Natural killer cell (primary cell): ENCODE data around the gene PEAK1. TPM values are rescaled to one million over a fixed set of nuclear protein-coding genes. Genes with fewer than 3 reads are reported as not detected.

ENCODE experiments used
- ATAC-seq, 3 donors: fragments of 150-1000 bp in 2 of 3; fragments of 200-7000 bp in 1 of 3; cut with Tn5 transposase; 1 replicate in 1 of 3; 2 replicates in 2 of 3; pipeline ENCODE4 v1.10.0; 2021; ENCODE audit warnings: mild to moderate bottlenecking in 2 of 3, moderate library complexity in 2 of 3
- DNase-seq, 2 donors: peaks; one replicate each; pipeline versions ENCODE4 v3.0.0 to v3.0.0-alpha.2; 2013 to 2021; ENCODE audit warnings: mixed read lengths in 1 of 2
- H3K27ac ChIP-seq: one replicate; pipeline ENCODE4 v1.5.1; 2013; ENCODE audit warnings: mild to moderate bottlenecking, low read length
- H3K27me3 ChIP-seq: one replicate; pipeline ENCODE4 v1.6.1; 2013; ENCODE audit warnings: low read length; ENCODE audit not compliant: control insufficient read depth, insufficient read depth
- H3K36me3 ChIP-seq: one replicate; pipeline ENCODE4 v1.6.1; 2013; ENCODE audit warnings: low read length; ENCODE audit not compliant: control insufficient read depth, insufficient read depth
- H3K4me1 ChIP-seq: one replicate; pipeline ENCODE4 v1.6.1; 2013; ENCODE audit warnings: low read length; ENCODE audit not compliant: control insufficient read depth, insufficient read depth
- H3K4me3 ChIP-seq: one replicate; pipeline ENCODE4 v1.5.1; 2013; ENCODE audit warnings: low read length
- H3K9me3 ChIP-seq: one replicate; pipeline ENCODE4 v1.6.1; 2013; ENCODE audit warnings: low read length; ENCODE audit not compliant: control insufficient read depth, insufficient read depth
- H3K27ac Mint-ChIP-seq, 2 donors: one replicate each; pipeline ENCODE4 v1.8.0; 2022; ENCODE audit warnings: mild to moderate bottlenecking in 2 of 2, mixed read lengths in 2 of 2, moderate library complexity in 1 of 2
- H3K27me3 Mint-ChIP-seq, 2 donors: one replicate each; pipeline ENCODE4 v1.8.0; 2022; ENCODE audit warnings: low read depth in 2 of 2, mixed read lengths in 2 of 2
- H3K36me3 Mint-ChIP-seq: one replicate; pipeline ENCODE4 v1.8.0; 2022; ENCODE audit warnings: mixed read lengths
- H3K4me1 Mint-ChIP-seq, 2 donors: one replicate each; pipeline ENCODE4 v1.8.0; 2022; ENCODE audit warnings: mixed read lengths in 2 of 2
- H3K4me3 Mint-ChIP-seq: one replicate; pipeline ENCODE4 v1.8.0; 2022; ENCODE audit warnings: mild to moderate bottlenecking, moderate library complexity, mixed read lengths
- H3K9me3 Mint-ChIP-seq, 2 donors: one replicate each; pipeline ENCODE4 v1.8.0; 2022; ENCODE audit warnings: mixed read lengths in 2 of 2
- CTCF ChIP-seq: fragments of 200-600 bp; IDR thresholded peaks from one replicate; pipeline ENCODE4 v1.8.0; 2022; ENCODE audit warnings: antibody characterized with exemption
- WGBS: methylation state at CpG from one replicate; pipeline ENCODE4 v1.1.7; 2013; ENCODE audit warnings: missing lambda C conversion rate; ENCODE audit not compliant: insufficient coverage; 5-methylcytosine and 5-hydroxymethylcytosine counted together
- intact Hi-C: fragments of 100-400 bp; cut with micrococcal nuclease; formaldehyde crosslinking; loops from one replicate; pipeline ENCODE4 v1.14.2; 2022
- total RNA-seq, 4 donors: library from RNA; stranded (reverse); fragments of 120-200 nt in 1 of 4; gene quantifications; one replicate each; pipeline versions ENCODE4 v1.2.3 to v1.2.4, GENCODE V29; 2013 to 2022

Gene PEAK1
- total RNA-seq, 3 donors from 2014 or later (not counting 1 experiment from before 2014, with no cell fraction given) = 59.3 to 73.9 (median 69.1) TPM

- H3K4me3 Mint-ChIP-seq = peak overlapping the region; percentile 98
- H3K27ac ChIP-seq = no peak overlapping the region
- no peak for ATAC-seq
- intact Hi-C loops = no loop called here
- no peak overlapping the region for H3K27ac Mint-ChIP-seq
- no peak for TF ChIP-seq CTCF
- H3K27me3 ChIP-seq = no peaks in the 10 kb centered on the region
- H3K4me1 Mint-ChIP-seq = peaks cover 26 to 38% of the 10 kb centered on the region in 2 donors
- no peak for DNase-seq
- 93% methylated on average over 3 of the region's 3 CpGs for WGBS
- no peaks in the 10 kb centered on the region for H3K36me3 ChIP-seq
- H3K27me3 Mint-ChIP-seq = no peaks in the 10 kb centered on the region
- H3K36me3 Mint-ChIP-seq = no peaks in the 10 kb centered on the region
- H3K9me3 ChIP-seq = no peaks in the 10 kb centered on the region
- no peaks in the 10 kb centered on the region for H3K9me3 Mint-ChIP-seq
- H3K4me1 ChIP-seq = peaks cover 15% of the 10 kb centered on the region
- no peak overlapping the region for H3K4me3 ChIP-seq
Observed at GRCh38 chr15:77417602-77418001, 2.3 kb downstream of the PEAK1 start.

GRCh38 chr15:77416954-77417353 is 3.0 kb downstream of the PEAK1 start:
- intact Hi-C loops = no loop called here
- H3K27ac ChIP-seq = no peak overlapping the region
- WGBS = 100% methylated on average over 1 of the region's 1 CpG
- no peaks in the 10 kb centered on the region for H3K36me3 ChIP-seq
- no peaks in the 10 kb centered on the region for H3K9me3 ChIP-seq
- peaks cover 11% of the 10 kb centered on the region for H3K4me1 ChIP-seq
- H3K27me3 ChIP-seq = no peaks in the 10 kb centered on the region
- Mint-ChIP-seq H3K4me1 (peaks cover 29 to 41% of the 10 kb centered on the region in 2 donors), H3K27me3 (no peaks in the 10 kb centered on the region), H3K27ac (no peak overlapping the region), H3K4me3 (no peak overlapping the region), H3K9me3 (no peaks in the 10 kb centered on the region), H3K36me3 (no peaks in the 10 kb centered on the region)
- no peak overlapping the region for H3K4me3 ChIP-seq
- DNase-seq (no peak), ATAC-seq (no peak)
- TF ChIP-seq CTCF = no peak

DNA sequence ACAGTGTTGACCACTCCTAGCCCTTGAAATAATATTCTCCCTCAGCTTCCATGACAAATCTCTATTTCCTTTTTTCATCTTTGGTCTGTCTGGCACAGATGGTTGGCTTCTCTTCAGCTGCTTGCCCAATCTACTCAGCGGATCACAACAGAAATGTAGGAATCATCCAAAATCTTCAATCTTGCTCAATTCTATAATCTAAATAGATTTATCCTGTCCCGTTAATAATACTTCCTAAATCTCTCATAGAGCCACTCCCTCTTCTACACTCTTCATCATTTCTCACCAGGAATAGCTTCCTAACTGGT is 3.8 kb downstream of the PEAK1 start:
- Mint-ChIP-seq H3K36me3 (no peaks in the 10 kb centered on the region), H3K4me3 (no peak overlapping the region), H3K9me3 (no peaks in the 10 kb centered on the region), H3K27ac (no peak overlapping the region), H3K4me1 (peaks cover 23 to 34% of the 10 kb centered on the region in 2 donors), H3K27me3 (no peaks in the 10 kb centered on the region)
- DNase-seq = no peak
- 92% methylated on average over 2 of the region's 2 CpGs for WGBS
- no peak for TF ChIP-seq CTCF
- H3K4me3 ChIP-seq = no peak overlapping the region
- H3K9me3 ChIP-seq = no peaks in the 10 kb centered on the region
- H3K4me1 ChIP-seq = peaks cover 5% of the 10 kb centered on the region
- intact Hi-C loops = no loop called here
- no peak overlapping the region for H3K27ac ChIP-seq
- H3K36me3 ChIP-seq = no peaks in the 10 kb centered on the region
- ATAC-seq = no peak
- no peaks in the 10 kb centered on the region for H3K27me3 ChIP-seq

DNA sequence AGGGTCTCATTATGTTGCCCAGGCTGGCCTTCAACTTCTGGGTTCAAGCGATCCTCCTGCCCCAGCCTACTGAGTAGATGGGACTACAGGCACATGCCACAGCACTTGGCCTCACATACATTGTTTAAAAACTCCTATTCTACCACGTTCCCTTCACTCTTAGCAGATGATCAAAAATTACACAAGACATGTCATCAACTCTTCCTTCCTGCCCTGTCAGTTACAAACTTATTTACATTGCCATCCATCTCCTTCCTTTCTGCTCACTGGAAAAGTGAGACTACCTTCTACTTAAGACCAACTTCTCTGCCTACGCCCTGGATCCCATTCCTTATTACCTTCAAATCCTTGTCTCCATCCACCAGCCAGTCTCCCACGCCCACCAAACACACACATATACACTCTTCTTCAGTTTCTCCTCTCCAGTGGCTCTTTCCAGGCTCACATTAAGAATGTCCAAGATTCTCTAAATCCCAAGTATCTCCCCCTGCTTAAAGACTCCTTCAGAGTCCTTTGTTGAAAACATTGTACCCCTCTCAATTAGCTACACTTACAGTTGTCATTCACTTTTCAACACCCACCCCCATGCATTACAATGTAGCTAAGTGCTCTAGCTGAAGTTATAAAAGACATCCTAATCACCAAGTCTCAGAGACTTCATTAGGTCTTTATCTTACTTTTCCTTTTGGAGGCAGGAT is 4.3 kb downstream of the PEAK1 start:
- Histone ChIP-seq H3K27me3 (no peaks in the 10 kb centered on the region), H3K9me3 (no peaks in the 10 kb centered on the region), H3K4me3 (no peak overlapping the region), H3K4me1 (peaks cover 4% of the 10 kb centered on the region), H3K36me3 (no peaks in the 10 kb centered on the region), H3K27ac (no peak overlapping the region)
- Mint-ChIP-seq H3K27ac (no peak overlapping the region), H3K4me3 (no peak overlapping the region), H3K9me3 (no peaks in the 10 kb centered on the region), H3K27me3 (no peaks in the 10 kb centered on the region), H3K36me3 (no peaks in the 10 kb centered on the region), H3K4me1 (peaks cover 24 to 32% of the 10 kb centered on the region in 2 donors)
- WGBS = 75% methylated on average over 4 of the region's 4 CpGs
- ATAC-seq (no peak), DNase-seq (no peak)
- TF ChIP-seq CTCF = no peak
- intact Hi-C loops = no loop called here
